CD4-positive, alpha-beta T cell treated with Interleukin-15 for 1 hour (primary cell): Measurements from ENCODE around the gene EXOC6B.
"Not testable (repeated sequence)": the region's sequence is repeated elsewhere in the genome, so short reads cannot be mapped to it uniquely, and the experiment has no call there.

Experiments used
- DNase-seq: peaks from one replicate; pipeline ENCODE4 v3.0.0-alpha.2; 2020

The EXOC6B gene

DNA sequence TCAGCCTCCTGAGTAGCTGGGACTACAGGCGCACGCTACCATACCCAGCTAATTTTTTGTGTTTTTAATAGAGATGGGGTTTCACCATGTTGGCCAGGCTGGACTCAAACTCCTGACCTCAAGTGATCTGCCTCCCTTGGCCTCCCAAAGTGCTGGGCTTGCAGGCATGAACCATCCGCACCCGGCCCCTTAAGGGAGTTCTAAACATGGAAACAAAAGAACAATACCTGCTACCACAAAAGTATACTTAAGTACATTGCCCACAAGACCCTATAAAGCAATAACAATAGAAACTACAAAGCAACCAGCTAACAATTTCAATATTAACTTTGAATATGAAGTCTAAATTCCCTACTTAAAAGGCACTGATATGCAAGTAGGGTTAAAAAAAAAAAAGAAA lies 242.0 kb downstream of the EXOC6B start:
- not testable (repeated sequence) for DNase-seq

- no peak for DNase-seq
Measured at GRCh38 chr2:72583376-72583775, 242.5 kb downstream of the EXOC6B start.

DNA sequence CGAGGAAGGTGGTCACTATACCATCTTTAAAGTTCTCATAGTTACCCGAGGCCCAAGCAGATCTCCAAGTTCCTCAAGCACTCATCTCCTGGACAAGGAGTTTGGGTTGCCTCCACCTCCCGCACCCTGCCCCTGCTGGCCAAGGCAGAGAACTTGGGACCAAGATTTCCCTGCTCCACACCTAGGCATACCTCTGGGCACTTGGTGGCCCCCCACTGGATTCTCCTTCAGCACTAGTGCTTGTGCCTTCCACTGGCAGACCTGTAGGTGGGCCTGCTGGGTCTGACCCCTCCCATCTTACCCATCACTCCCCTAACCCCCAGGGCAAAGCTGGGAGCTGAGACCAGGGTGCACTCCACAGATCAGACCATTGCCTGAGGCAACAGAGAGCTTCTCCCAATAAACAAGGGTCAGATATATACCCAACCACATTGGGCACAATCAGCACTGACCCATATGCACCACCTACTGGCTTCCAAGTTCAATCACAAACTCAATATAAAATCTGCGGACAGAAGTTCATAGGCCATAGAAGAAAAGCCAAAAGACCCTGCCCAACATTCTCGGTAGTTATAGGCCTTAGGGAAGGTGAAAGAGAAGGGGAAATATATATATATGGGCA lies 244.2 kb downstream of the EXOC6B start:
- DNase-seq: no peak

GRCh38 chr2:72579591-72580180 lies 246.1 kb downstream of the EXOC6B start:
- DNase-seq: no peak

GRCh38 chr2:72576861-72577260 lies 249.0 kb downstream of the EXOC6B start:
- no peak for DNase-seq

DNA sequence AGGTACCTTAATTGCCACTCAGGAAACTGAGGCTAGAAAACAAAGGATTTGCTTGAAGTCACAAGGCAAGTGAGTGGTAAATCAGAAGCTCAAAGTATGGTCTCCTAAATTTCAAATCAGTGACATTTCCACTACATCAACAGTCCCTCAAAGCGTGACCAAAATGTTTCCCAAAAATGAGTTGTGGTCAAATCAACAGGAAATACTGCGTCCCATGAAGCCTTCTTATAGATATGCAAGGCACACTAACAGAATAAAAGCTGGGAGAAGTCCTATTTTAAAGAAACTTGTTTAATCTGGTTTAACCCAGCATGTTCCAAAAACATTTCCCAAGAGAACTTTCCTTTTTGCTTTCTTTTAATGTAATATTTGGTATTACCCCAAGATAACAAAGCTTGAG lies 249.4 kb downstream of the EXOC6B start:
- DNase-seq: no peak

GRCh38 chr2:72574886-72575285 lies 250.9 kb downstream of the EXOC6B start:
- no peak for DNase-seq

DNA sequence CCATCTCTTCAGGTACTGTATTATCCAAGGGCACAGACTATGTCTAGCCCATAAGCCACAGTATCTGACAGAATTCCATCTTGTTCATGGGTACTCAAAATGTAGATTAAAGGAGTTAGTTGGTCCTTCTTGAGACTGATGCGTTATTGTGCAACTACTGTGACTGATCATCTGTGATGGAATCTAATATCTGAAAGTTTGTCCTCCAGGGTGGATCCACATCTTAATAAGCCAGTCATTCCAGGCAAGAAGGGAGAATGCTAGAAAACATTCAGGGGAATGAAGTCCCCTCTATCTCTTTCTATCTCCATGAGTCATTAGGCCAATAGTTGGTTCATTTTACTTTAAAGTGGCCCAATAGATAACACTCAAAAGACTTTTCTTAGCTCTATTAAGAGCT lies 252.6 kb downstream of the EXOC6B start:
- no peak for DNase-seq

GRCh38 chr2:72572501-72572900 lies 253.3 kb downstream of the EXOC6B start:
- DNase-seq: no peak

GRCh38 chr2:72570413-72570812 lies 255.4 kb downstream of the EXOC6B start:
- no peak for DNase-seq

DNA sequence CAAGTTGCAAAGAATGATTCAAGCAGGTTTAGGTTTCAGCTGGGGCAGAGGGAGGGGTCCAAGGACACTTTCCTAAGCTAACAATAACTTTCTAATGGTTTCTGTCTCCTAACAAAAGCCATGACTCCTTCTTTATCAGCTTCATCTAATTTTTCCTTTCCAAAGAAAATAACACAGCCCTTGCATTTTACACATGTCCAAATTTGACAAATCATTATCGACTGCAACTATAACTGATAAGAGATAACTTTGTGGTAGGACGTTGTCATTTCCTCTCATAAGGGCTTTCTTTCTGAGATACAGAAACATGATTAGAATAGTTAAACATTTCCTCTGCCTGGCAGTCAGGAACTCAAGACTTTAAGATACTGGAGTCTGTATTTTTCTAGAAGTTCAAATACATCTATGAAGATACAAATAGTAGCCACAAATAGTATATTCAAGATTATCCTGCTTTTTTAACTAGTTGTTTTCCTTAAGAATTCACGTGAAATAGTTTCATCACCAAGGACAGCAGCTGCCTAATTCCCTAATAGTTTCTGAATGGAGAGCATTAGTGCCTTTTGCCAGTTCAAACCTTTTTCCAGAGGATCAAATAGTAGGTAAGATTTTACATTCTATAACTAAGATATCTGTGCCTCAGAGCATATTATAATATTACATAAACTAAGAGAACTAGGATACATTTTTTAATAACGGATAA lies 263.2 kb downstream of the EXOC6B start:
- no peak for DNase-seq

DNA sequence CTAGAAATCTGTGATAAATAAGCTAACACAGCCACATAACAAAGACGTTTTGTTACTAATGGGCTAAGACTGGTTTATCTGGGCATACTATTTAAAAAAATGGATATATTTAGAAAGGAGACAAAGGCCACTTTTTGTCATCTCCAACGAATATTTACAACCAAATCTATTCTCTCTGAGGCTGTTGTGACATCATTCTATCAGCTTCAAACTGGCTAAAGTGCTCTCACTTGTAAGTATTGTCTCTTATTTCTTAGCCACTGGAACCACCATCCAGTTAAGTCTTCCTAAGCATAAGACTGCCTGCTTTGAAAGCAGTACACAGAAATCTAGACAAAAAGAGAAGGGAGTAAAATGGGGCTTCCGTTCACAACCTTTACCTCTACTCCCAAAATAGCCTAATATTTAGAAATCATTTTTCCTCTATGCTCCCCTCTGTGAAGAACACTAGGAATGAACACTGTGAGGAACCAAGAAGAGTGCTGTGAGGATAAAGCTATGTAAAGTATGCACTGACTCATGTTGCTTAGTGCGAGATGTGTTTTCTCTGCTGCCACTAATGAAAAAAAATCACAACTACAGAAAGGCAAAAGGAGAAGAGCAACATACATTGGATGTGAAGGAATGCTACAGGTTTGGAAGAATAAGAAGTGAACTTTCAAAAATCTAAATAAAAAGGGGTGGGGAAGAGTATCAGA lies 264.1 kb downstream of the EXOC6B start:
- no peak for DNase-seq

GRCh38 chr2:72555943-72556342 lies 269.9 kb downstream of the EXOC6B start:
- DNase-seq: no peak

- not testable (repeated sequence) for DNase-seq
Measured at GRCh38 chr2:72555363-72555762, 270.5 kb downstream of the EXOC6B start.

- DNase-seq: not testable (repeated sequence)
Measured at GRCh38 chr2:72554910-72555309, 270.9 kb downstream of the EXOC6B start.

DNA sequence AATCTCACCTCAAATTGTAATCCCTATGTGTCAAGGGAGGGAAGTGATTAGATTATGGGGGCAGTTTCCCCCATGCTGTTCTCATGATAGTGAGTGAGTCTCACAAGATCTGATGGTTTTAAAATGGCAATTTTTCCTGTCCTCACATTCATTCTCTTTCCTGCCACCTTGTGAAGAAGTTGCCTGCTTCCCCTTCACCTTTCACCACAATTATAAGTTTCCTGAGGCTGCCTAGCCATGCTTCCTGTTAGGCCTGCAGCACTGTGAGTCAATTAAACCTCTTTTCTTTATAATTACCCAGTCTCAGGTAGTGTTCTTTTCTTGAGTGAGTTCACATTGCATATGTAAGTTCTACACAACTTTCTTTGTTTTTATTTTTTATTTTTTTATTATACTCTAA lies 271.5 kb downstream of the EXOC6B start:
- DNase-seq: no peak

DNA sequence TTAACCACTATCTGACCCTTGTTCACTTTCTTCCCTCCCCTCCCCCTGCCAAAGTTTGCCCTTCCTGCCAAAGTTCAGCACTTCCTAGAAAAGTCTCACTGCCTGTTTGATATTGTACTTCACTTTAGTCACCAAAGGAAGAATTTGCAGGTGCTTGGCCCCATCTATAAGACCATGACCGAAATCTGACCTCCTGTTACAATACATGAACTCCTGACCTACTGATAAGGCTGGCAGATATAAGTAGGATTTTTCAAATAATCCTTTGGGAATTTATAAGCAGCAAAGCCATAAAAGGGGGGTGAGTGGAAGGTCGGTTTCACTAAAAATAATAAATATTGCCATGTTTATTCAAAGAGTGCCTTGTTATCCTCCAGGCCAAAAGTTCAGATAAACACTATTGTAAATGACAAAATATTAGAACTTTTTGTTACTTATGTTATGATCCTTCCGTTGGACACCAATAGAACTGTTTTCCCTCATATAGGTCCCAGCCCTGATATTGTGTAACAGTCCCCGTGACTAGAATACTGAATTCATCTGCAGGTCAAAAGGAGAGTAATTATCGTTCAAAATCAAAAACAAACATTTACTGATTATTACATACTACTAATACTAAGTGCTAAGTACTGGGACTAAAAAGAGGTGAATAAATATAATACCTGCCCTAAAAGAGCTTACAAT lies 277.6 kb downstream of the EXOC6B start:
- no peak for DNase-seq

DNA sequence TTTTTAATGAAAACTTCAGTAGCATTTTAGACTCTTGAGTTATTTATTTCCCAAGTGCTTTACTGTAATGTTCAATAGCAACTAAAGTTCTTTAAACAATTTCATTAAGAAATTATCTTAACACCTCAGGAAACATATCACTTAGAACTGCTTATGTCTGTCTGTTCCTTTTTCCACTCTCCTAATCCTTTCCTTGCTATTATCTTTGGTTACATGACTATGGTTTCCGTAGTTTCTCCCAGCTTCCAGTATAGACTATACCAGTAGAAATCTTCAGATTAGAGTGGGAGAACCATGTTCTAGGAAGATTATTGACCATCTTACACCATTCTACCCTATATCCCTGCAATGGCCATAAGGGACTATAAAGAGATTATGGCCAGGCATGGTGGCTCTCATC lies 280.0 kb downstream of the EXOC6B start:
- no peak for DNase-seq

DNA sequence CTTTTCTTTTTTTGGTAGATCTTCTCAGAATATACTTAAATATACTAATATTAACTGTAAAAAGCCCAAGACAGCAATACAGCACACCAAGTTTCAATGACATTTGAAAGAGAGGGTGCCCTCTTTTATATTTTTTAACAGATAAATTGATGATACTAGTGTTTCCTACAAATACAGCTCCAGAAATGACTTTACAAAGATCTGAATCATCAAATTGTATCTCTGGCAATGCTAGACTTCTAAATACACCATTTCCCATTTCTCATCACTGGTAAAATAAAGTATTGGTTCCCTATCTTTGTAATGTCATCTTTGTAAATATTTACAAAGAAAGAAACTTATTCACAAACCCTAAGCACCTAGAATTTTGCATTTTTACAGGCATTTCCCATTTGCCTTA lies 281.3 kb downstream of the EXOC6B start:
- DNase-seq: no peak

DNA sequence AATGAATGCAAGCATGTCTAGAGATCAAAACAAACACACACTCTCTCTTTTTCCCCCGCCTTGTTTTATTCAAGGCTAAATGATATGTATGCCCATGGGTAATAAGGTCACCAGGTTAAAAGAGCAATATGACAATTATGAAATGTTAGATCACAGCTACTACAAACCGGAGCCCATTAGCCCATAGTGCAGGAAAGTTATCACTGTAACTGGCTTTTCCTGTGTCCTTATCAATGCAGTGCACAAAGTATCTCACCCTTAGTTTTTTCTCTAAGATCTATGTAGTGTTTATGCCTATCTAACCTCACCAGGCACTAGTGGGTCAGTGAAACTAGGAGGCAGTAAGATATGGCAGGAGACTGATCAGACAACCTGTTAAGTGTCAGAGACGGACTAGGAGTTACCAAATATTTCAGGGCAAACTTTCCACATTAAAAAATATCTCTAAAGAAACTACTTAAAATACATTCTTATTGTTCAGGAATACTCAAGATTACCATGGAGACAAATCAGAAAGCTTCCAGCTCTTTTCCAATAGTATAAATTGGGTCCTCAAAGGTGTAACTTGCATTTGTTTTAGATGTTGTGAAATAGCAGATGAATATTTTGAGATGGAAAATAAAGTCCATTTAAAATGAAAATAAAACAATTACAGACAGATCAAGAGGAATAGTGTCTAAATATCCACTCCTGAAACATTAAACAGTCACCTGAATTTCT lies 282.2 kb downstream of the EXOC6B start:
- DNase-seq: no peak

DNA sequence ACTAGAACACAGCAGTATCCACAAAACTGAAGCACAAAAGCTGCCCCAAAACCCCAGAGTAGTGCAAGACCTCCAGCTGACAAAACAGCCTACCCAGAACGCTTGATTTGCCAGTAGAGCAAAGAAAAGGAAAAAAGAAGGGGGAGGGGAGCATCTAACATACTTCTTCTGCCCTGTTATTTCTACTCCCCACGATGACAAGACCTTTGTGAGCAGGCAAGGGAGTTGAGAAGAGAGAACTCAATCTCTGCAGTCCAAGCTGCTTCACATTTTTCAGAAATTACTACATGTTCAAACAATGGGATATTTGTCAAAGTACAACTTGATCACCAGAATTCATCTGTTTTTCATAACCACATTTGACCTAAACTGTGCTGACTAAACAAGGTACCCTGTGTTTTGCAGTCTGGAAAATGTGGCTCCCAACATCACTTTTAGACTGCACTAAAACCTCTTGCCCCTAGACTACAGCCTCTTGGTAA lies 286.7 kb downstream of the EXOC6B start:
- no peak for DNase-seq

GRCh38 chr2:72538486-72538885 lies 287.3 kb downstream of the EXOC6B start:
- no peak for DNase-seq
